Dedifferentiated amniotic fluid mesenchymal stem cell (primary cell): ENCODE measurements around the gene REV3L.
"Not testable (repeated sequence)": the region's sequence is repeated elsewhere in the genome, so short reads cannot be mapped to it uniquely, and the experiment has no call there.

Experiments used
- DNase-seq: peaks from one replicate; pipeline ENCODE4 v3.0.0-alpha.2; 2016; ENCODE audit errors: extremely low spot score

REV3L gene

GRCh38 chr6:111260570-111261298 is 222.3 kb downstream of the REV3L start:
- DNase-seq, result no peak

DNA sequence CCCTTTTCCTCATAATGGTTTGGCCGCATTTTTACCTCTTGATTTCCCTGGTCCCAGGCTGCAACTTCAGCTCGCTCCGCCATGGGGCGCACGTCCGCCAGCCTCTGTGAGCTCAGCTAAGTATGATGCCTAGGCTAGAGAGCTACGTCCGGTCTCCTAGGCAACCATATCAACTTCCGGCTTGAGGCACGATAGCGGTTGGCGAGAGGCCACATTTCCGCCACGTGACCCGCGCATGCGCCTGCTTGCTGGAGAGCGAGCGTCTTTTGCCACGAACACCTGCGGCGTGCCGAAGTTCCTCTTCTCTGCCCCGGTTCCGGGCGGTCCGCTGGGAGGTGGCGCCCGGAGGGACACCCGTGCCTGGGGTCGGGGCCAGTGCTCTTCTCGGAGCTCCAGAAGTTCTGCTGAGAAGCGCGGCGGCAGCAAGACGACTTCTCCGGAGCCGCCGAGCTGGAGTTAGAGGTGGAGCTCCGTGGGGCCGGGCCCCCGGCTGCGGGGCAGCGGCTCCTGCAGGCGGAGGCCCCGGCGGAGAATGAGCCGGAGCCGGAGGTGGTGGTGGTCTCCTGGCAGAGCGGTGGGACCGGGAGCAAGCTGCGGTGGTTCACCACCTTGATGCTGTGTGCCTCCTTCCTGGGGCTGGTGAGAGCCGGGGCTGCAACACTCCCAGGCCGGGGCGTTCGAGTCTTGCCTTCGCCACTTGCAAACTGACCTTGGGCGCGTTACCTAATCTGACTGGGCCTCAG is 223.8 kb downstream of the REV3L start:
- DNase-seq, result peak; percentile 99

- no peak for DNase-seq
Measured at GRCh38 chr6:111258615-111259088, 224.4 kb downstream of the REV3L start.

DNA sequence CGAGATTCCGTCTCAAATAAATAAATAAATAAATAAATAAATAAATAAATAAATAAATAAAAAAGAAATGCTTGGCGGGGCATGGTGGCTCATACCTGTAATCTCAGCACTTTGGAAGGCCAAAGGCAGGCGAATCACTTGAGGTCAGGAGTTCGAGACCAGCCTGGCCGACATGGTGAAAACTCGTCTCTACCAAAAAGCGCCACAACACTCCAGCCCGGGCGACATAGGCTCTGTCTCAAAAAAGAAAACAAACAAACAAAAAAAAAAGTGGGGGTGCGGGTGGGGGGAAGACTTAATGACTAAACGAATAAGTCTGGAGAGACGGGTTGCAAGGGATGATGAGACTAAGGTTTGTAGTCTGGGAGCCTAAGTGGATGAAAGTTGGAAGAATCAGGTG is 225.0 kb downstream of the REV3L start:
- DNase-seq, result no peak

- DNase-seq, result no peak
Measured at GRCh38 chr6:111256646-111257045, 226.4 kb downstream of the REV3L start.

GRCh38 chr6:111255838-111256237 is 227.2 kb downstream of the REV3L start:
- not testable (repeated sequence) for DNase-seq

- no peak for DNase-seq
Measured at GRCh38 chr6:111254779-111255166, 228.2 kb downstream of the REV3L start.

GRCh38 chr6:111254004-111254778 is 228.8 kb downstream of the REV3L start:
- DNase-seq, result no peak

DNA sequence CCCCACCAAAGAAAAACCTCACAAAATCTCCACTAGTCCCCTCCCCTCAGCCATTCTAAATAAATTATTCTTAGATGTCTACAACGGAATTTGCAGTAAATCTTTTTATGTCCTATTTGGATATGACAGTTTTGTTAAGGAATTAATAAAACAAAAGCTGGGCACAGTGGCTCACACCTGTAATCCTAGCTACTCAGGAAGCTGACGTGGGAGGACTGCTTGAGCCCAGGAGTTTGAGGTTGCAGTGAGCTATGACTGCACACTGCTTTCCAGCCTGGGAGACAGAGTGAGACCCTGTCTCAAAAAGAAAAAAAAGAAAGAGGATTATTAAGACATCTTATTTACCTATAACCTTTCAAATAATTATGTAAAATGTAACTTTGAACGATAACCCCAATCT is 230.3 kb downstream of the REV3L start:
- DNase-seq, result no peak

DNA sequence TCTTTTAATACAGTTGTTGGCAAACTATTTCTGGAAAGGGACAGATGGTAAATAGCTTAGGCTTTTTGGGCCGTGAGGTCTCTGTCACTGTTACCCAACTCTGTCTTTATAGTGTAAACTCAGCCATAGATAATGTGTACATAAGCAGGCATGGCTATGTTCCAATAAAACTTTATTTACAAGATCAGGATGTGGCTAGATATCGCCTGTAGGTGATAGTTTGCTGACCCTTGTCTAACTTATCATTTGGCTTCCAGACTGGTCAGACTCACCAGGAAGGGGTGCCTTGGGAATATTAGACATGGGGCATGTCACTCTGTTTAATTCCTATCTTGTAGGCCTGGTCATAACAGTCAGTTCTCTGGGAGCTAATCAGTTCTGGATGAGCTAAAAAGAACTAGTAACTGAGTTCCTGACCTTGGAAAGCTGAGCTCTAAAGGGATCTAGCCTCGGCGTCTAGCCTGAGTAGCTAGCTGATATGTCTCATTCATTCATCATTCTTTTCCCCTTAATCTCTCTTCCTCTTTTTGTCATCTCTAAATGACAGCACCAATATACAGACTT is 232.1 kb downstream of the REV3L start:
- no peak for DNase-seq
